GM23248 (cell line): ENCODE measurements around the gene CALY.

Experiments used
- EZH2 ChIP-seq: fragments of 200-600 bp; sonication (generic); IDR thresholded peaks from 2 replicates; pipeline ENCODE4 v1.6.1; 2018; ENCODE audit warnings: antibody characterized with exemption, mild to moderate bottlenecking; ENCODE audit not compliant: insufficient read depth, poor library complexity, severe bottlenecking
- EZH2phosphoT487 ChIP-seq: fragments of 200-600 bp; sonication (generic); IDR thresholded peaks from 2 replicates; pipeline ENCODE4 v1.6.1; 2018; ENCODE audit warnings: antibody characterized with exemption, moderate library complexity, mild to moderate bottlenecking, low read depth; ENCODE audit not compliant: insufficient read depth

- TF ChIP-seq EZH2, result no peak
- TF ChIP-seq EZH2phosphoT487, result no peak
Observed at GRCh38 chr10:133341983-133342382, 5.3 kb upstream of the CALY start.
